ENCODE results near the gene ZNF511.

ZNF511 gene

DNA sequence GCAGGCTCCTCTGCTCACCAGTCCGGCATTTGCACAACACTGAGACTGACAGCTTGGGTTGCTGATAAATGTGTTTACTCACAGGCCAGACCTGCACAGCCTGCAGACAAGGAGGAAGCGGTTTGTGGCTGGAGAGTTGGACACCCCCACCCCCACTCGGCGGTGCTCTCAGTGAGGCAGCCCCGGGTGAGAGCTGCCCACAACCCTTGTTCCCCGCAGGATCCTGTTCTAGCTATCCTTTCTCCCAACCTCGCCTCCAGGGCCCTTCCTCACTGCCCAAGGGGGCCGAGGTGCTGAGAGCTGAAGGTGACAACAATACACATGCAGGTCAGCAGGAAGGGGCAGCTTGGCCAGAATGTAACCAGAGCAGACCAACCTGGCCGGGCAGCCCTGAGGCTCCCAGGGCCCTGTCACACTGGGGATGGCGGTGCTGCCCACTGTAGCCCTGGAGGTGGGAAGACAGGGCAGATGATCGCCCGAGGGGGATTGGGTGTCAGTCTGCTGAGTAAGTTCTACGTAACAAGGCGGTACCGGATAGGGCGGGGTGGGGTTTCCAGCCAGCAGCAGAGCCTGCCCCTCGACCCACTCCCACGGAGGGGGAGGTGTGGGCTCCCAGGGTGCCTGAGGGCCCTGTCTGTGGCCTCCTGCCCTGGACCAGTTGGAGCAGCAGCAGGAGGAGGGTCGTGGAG lies 30.0 kb upstream of the ZNF511 start:
- no peak for TF ChIP-seq RAD21 (IDR thresholded peaks at IDR 0.05; ENCODE audit: low read depth)
- no peak for TF ChIP-seq TAF1 (IDR thresholded peaks at IDR 0.05; ENCODE audit: low read depth)

DNA sequence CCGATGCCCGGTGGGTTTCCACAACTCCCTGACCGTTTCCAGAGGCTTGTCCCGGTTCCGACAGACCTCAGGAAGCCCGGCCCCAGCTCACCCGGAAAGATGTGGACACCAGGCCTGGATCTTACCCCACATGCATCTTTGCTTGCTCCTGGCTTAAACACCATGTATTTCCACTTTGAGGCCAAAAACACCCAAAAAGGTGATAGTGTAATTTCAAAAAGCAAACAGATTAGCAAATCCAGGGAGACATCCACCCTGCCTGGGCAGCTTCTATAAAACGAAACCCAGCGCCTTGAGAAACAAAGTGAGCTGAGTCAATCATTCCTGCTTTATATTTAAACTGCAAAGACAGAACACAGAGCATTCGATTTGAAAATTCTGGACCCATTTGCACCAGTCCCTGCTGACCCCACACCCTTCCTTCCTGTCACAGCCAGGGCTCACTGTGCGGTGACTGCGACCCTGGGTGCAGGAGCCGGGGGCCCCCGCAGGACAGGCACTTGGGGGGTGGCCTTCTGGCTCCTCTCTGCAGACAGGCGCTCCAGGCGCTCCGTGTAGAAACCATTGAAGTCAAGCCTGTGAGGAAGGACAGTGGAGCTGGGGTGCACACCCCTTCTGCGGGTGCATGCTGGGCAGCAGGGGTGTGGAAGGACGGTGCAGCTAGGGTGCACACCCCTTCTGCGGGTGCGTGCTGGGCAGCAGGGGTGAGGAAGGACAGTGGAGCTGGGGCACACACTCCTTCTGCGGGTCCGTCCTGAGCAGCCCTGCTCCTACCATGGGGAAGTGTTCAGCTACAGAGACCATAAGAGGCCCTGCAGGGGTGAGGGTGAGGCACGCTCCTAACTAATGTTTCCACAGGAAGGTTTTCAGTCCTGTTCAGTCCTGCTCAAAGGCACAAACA lies 29.1 kb upstream of the ZNF511 start:
- no peak for TF ChIP-seq FOXM1 (IDR thresholded peaks at IDR 0.05; ENCODE audit: borderline replicate concordance, low read depth)
- TF ChIP-seq CEBPB (IDR thresholded peaks at IDR 0.05): no peak
- no peak for TF ChIP-seq TAF1 (IDR thresholded peaks at IDR 0.05; ENCODE audit: low read depth)
- no peak for TF ChIP-seq NFIC (IDR thresholded peaks at IDR 0.05)
- TF ChIP-seq, protein P1, sequence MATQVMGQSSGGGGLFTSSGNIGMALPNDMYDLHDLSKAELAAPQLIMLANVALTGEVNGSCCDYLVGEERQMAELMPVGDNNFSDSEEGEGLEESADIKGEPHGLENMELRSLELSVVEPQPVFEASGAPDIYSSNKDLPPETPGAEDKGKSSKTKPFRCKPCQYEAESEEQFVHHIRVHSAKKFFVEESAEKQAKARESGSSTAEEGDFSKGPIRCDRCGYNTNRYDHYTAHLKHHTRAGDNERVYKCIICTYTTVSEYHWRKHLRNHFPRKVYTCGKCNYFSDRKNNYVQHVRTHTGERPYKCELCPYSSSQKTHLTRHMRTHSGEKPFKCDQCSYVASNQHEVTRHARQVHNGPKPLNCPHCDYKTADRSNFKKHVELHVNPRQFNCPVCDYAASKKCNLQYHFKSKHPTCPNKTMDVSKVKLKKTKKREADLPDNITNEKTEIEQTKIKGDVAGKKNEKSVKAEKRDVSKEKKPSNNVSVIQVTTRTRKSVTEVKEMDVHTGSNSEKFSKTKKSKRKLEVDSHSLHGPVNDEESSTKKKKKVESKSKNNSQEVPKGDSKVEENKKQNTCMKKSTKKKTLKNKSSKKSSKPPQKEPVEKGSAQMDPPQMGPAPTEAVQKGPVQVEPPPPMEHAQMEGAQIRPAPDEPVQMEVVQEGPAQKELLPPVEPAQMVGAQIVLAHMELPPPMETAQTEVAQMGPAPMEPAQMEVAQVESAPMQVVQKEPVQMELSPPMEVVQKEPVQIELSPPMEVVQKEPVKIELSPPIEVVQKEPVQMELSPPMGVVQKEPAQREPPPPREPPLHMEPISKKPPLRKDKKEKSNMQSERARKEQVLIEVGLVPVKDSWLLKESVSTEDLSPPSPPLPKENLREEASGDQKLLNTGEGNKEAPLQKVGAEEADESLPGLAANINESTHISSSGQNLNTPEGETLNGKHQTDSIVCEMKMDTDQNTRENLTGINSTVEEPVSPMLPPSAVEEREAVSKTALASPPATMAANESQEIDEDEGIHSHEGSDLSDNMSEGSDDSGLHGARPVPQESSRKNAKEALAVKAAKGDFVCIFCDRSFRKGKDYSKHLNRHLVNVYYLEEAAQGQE (IDR thresholded peaks at IDR 0.05; ENCODE audit: low read depth): no peak
- TF ChIP-seq TCF12 (IDR thresholded peaks at IDR 0.05; ENCODE audit: low read depth): no peak
- TF ChIP-seq TEAD4 (IDR thresholded peaks at IDR 0.05): no peak
- no peak for TF ChIP-seq EGR1 (IDR thresholded peaks at IDR 0.05)
- TF ChIP-seq, protein P2, sequence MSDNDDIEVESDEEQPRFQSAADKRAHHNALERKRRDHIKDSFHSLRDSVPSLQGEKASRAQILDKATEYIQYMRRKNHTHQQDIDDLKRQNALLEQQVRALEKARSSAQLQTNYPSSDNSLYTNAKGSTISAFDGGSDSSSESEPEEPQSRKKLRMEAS (IDR thresholded peaks at IDR 0.05): no peak

DNA sequence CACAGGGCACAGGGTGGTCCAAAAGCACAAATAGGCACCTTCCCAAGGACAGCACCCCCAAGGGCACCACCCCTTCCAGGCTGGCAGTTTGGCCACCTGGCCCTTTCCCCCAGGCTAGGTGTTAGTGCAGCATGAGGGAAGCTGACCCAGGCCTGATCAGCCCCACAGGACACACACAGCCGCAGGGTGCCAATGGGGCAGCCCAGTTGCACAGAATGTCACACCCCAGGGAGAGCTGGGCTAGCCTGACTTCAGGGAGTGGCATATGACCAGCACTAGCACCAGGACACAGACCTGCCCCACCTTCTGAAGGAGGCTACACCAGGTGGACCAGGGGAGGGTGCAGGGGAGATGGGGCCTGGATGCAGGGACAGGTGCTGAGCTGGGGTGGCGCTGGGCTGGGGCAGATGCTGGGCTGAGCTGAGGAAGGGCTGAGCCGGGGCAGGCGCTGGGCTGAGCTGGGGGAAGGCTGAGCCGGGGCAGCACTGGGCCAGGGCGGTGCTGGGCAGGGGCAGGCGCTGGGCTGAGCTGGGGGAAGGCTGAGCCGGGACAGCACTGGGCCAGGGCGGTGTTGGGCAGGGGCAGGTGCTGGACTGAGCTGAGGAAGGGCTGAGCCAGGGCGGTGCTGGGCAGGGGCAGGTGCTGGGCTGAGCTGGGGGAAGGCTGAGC lies 28.2 kb upstream of the ZNF511 start:
- TF ChIP-seq TEAD4 (IDR thresholded peaks at IDR 0.05) (no peak), TCF12 (IDR thresholded peaks at IDR 0.05; ENCODE audit: low read depth) (no peak), ZBTB7A (IDR thresholded peaks at IDR 0.05; ENCODE audit: low read depth) (no peak), CEBPB (IDR thresholded peaks at IDR 0.05) (no peak), CREB1 (IDR thresholded peaks at IDR 0.05; ENCODE audit: low read depth) (no peak), EGR1 (IDR thresholded peaks at IDR 0.05) (no peak), EP300 (IDR thresholded peaks at IDR 0.05; ENCODE audit: borderline replicate concordance) (no peak), NFIC (IDR thresholded peaks at IDR 0.05) (no peak), TAF1 (IDR thresholded peaks at IDR 0.05; ENCODE audit: low read depth) (no peak)
- TF ChIP-seq, protein P2 (IDR thresholded peaks at IDR 0.05): no peak

DNA sequence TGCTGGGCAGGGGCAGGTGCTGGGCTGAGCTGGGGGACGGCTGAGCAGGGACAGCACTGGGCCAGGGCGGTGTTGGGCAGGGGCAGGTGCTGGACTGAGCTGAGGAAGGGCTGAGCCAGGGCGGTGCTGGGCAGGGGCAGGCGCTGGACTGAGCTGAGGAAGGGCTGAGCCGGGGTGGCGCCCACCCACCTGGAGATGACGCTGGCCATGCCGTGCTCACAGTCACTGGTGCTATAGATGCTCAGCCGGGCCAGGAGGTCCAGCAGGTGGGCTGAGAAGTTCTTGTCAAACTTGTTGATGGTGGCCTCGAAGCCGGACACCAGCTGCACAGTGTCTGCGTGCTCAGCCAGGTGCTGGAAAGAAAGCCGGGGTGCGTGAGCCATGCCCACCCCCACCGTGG lies 27.6 kb upstream of the ZNF511 start:
- TF ChIP-seq, protein P2 (IDR thresholded peaks at IDR 0.05): no peak
- TF ChIP-seq TEAD4 (IDR thresholded peaks at IDR 0.05): no peak

DNA sequence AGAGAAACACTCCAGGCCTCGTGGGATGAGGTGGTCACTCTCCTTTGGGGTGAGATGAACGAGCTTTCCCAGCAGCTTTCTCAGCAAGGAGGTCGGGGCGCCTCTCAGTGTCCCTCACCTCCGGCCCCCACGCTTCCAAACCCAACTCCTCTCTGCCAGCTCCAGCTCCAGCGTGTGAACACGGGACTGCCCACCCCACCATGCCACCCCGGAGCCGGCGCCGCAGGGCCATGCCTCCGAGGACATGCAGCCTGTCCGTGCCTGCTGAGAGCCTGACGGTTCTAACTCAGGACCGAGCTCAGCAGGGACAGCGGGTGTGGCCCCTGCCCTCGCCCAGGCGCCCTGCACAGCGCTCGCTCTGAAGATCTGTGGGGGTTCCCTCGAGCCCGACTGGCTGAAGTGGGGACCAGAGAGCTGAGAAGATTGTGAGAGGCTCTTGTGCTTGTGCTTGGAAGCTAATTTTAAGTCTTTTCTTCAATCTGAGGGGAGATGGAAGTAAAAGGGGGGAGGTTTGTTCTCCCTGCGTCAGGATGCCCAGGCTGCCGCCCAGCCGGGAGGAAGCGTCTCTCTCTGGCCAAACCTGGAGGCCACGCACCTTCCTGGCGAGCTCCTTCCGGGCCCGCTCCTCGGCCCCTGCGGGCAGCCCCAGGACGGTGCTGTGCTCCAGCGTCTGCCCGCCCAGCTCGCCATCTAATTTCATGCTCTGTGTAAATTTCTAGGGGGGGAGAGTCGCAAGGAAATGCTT lies 26.9 kb upstream of the ZNF511 start:
- TF ChIP-seq FOXM1 (IDR thresholded peaks at IDR 0.05; ENCODE audit: borderline replicate concordance, low read depth) (no peak), EGR1 (IDR thresholded peaks at IDR 0.05) (no peak), TAF1 (IDR thresholded peaks at IDR 0.05; ENCODE audit: low read depth) (no peak), ZBTB7A (IDR thresholded peaks at IDR 0.05; ENCODE audit: low read depth) (no peak), TEAD4 (IDR thresholded peaks at IDR 0.05) (no peak), CEBPB (IDR thresholded peaks at IDR 0.05) (no peak), TCF12 (IDR thresholded peaks at IDR 0.05; ENCODE audit: low read depth) (no peak), YY1 (IDR thresholded peaks at IDR 0.05; ENCODE audit: low read depth) (no peak), NFIC (IDR thresholded peaks at IDR 0.05) (no peak), RAD21 (IDR thresholded peaks at IDR 0.05; ENCODE audit: low read depth) (no peak), CREB1 (IDR thresholded peaks at IDR 0.05; ENCODE audit: low read depth) (no peak), EP300 (IDR thresholded peaks at IDR 0.05; ENCODE audit: borderline replicate concordance) (no peak)
- TF ChIP-seq, protein P1 (IDR thresholded peaks at IDR 0.05; ENCODE audit: low read depth): no peak
- TF ChIP-seq, protein P3, sequence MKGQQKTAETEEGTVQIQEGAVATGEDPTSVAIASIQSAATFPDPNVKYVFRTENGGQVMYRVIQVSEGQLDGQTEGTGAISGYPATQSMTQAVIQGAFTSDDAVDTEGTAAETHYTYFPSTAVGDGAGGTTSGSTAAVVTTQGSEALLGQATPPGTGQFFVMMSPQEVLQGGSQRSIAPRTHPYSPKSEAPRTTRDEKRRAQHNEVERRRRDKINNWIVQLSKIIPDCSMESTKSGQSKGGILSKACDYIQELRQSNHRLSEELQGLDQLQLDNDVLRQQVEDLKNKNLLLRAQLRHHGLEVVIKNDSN (IDR thresholded peaks at IDR 0.05): no peak
- TF ChIP-seq, protein P2 (IDR thresholded peaks at IDR 0.05): no peak
